ENCODE data around the gene ANKRD28. TPM values are rescaled to one million over a fixed set of nuclear protein-coding genes. Genes with fewer than 3 reads are reported as not detected.
"Not testable (repeated sequence)": the region's sequence is repeated elsewhere in the genome, so short reads cannot be mapped to it uniquely, and the experiment has no call there.

The ANKRD28 gene
- total RNA-seq, 2 donors from 2014 or later: 22.1 to 43.0 TPM

DNA sequence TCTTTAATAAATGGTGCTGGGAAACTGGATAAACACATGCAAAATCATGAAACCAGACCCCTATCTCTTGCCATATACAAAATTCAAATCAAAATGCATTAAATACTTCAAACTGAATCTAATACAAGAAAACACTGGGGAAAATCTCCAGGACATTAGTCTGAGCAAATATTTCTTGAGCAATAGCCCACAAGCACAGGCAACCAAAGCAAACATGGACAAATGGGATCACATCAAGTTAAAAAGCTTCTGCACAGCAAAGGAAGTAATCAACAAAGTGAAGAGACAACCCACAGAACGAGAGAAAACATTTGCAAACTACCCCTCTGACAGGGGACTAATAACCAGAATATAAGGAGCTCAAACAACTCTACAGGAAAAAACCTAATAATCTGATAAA is 6.3 kb downstream of the ANKRD28 start:
- Mint-ChIP-seq H3K9me3 (peaks cover 4 to 18% of the 10 kb centered on the region in 2 donors), H3K27ac (no peak overlapping the region), H3K36me3 (peaks cover 15 to 22% of the 10 kb centered on the region in 2 donors)
- DNase-seq (ENCODE audit: low spot score in 2 of 2) (no peak), ATAC-seq (no peak)

DNA sequence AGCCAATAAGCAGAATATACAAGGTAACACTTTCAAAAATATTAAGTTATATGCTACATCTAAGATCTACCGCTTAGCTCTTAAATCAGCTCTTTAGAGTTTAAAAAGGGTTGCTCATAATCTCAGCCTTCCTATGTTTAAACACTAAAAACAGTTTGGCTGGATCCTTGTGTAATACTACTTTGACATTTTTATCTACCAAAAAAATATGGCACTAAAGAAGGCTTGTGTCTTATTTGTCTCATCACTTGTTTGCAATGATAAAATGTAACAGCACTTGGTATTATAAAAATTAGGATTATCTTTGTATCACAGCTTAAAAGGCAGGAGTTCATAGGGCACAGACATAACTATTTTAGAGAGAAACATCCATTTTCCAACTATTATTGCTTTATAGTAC is 9.8 kb downstream of the ANKRD28 start:
- ATAC-seq (no peak), DNase-seq (ENCODE audit: low spot score in 2 of 2) (no peak)
- H3K36me3 Mint-ChIP-seq: peaks cover 15 to 31% of the 10 kb centered on the region in 2 donors
- no peak overlapping the region for H3K27ac Mint-ChIP-seq
- H3K9me3 Mint-ChIP-seq: peaks cover 4 to 18% of the 10 kb centered on the region in 2 donors

DNA sequence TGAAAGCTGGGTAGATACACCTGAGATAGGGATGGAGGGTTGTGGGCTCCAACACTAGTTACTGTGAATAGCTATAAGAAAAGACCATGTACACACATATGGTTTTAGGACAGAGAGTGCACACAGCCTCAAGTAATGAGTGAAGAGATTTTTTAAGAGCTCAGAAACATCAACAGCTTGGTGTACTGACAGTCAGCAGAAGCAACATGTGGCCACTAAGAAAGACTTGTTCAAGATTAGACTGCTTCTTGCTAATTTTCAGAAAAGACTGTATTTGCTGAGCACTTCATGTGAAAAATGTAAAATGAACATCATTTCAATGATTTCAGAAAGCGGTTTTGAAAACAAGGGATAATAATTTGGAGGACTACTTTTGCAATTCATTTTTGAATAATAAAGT is 10.3 kb downstream of the ANKRD28 start:
- no peak for ATAC-seq

GRCh38 chr3:15783361-15783969 is 14.3 kb downstream of the ANKRD28 start:
- DNase-seq (ENCODE audit: low spot score in 2 of 2): no peak
- Mint-ChIP-seq H3K36me3 (peaks cover 4 to 19% of the 10 kb centered on the region in 2 donors), H3K9me3 (no peaks in the 10 kb centered on the region), H3K27ac (no peak overlapping the region)
- ATAC-seq: no peak

More for the DNA sequence above, 10.3 kb downstream of the ANKRD28 start:
- Mint-ChIP-seq H3K9me3 (peaks cover 4 to 18% of the 10 kb centered on the region in 2 donors), H3K27ac (peak overlapping the region in 1 of 2 donors; percentile 37), H3K36me3 (peaks cover 19 to 35% of the 10 kb centered on the region in 2 donors)
- no peak for DNase-seq (ENCODE audit: low spot score in 2 of 2)

DNA sequence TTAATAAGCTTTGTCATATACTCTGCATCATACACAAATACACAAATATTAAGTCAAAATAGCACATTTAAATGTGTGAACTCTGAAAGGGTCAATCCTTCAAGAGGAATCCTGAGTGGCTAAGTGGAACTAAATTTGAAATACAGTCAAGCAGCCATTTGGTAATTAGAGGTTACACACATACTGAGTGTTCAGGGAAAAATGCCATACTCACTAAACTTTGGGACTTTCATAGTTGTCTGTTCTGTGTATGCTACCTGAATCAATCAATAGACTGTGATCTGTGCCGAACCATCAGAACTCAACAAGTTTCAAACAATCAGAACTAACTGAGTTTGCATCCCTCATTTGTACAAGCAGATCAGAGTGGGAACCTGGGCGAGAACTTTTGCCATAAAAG is 15.3 kb downstream of the ANKRD28 start:
- peaks cover 4 to 22% of the 10 kb centered on the region in 2 donors for H3K36me3 Mint-ChIP-seq
- ATAC-seq: no peak
- H3K9me3 Mint-ChIP-seq: no peaks in the 10 kb centered on the region
- DNase-seq (ENCODE audit: low spot score in 2 of 2): no peak
- no peak overlapping the region for H3K27ac Mint-ChIP-seq

DNA sequence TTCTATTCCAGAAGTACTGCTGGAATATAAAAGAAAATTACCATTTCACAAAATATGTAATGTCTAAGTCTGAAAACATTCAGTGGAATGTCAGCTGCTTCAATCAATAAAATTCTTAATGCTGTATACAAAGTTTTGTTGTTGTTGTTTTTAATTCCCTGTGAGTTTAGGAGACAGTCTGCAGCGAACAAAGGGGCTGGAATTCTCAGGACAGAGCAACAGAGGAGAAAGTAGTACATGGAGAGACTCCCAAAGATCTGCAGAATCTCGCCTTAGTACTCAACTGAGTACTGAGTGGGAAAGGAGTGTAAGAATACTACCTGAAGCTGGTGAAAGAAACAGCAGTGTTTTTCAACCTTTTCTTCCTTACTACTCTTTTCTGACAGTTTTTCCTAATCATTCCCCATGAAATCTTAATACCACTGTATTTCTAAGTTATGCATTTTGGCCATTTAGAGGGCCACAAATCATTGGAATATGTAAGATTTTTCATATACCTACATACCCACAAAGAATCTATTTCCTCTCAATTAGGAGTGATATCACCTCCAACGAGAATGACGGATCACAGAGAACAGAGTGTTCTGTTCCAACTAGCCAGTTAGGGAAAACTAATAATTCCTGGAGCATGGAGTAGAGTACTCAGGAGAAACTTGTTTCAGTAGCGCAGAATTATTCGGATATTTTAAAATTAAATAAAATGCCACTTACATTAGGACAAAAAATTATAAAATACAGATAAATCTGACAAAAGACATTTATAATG is 16.0 kb downstream of the ANKRD28 start:
- Mint-ChIP-seq H3K27ac (no peak overlapping the region), H3K36me3 (peaks cover 4 to 22% of the 10 kb centered on the region in 2 donors), H3K9me3 (no peaks in the 10 kb centered on the region)
- DNase-seq (ENCODE audit: low spot score in 2 of 2): no peak
- ATAC-seq: no peak

DNA sequence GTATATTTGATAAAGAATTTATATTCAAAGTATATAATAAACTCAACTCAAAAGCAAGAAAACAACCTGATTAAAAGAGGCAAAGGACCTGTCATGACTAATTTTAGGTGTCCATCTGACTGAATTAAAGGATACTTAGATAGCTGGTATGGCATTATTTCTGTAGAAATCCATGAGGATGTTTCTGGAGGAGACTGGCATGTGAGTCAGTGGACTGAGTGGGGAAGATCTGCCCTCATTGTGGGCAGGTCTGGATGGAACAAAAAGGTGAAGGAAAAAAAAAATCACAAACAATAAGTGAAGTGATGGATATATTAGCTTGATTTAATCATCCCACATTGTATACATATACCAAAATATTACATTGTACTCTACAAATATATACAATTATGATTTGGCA is 16.6 kb downstream of the ANKRD28 start:
- H3K9me3 Mint-ChIP-seq: no peaks in the 10 kb centered on the region
- H3K27ac Mint-ChIP-seq: no peak overlapping the region
- no peak for DNase-seq (ENCODE audit: low spot score in 2 of 2)
- ATAC-seq: no peak
- peaks cover 4 to 21% of the 10 kb centered on the region in 2 donors for H3K36me3 Mint-ChIP-seq

DNA sequence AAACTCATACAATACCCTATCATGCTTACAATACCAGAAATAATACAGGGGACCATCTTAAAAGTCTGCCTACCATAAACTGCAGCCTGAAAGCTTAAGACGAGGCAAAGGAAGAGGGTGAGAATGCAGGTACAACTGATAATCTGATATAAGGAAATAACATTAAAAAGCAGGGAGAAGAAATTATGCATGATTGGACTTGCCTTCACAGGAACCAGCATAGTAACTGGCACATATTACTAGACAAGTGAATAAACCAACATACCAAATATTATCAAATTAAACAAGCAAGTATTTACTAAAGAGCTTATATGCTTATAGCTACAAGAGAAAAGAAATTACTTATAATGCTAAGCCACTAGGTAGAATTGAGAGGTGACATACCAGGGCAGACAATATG is 18.7 kb downstream of the ANKRD28 start:
- no peak overlapping the region for H3K27ac Mint-ChIP-seq
- H3K36me3 Mint-ChIP-seq: peaks cover 4 to 14% of the 10 kb centered on the region in 2 donors
- ATAC-seq (no peak), DNase-seq (ENCODE audit: low spot score in 2 of 2) (no peak)
- H3K9me3 Mint-ChIP-seq: no peaks in the 10 kb centered on the region

- no peak for DNase-seq (ENCODE audit: low spot score in 2 of 2)
- no peaks in the 10 kb centered on the region for H3K9me3 Mint-ChIP-seq
- no peak for ATAC-seq
- peaks cover 4 to 14% of the 10 kb centered on the region in 2 donors for H3K36me3 Mint-ChIP-seq
- no peak overlapping the region for H3K27ac Mint-ChIP-seq
Measured at GRCh38 chr3:15778332-15778858, 19.4 kb downstream of the ANKRD28 start.

GRCh38 chr3:15774931-15775560 is 22.7 kb downstream of the ANKRD28 start:
- Mint-ChIP-seq H3K9me3 (peaks cover 0 to 16% of the 10 kb centered on the region in 2 donors), H3K36me3 (peaks cover 0 to 30% of the 10 kb centered on the region in 2 donors)
- DNase-seq (ENCODE audit: low spot score in 2 of 2); H3K27ac Mint-ChIP-seq: not testable (repeated sequence)
- ATAC-seq: peak; percentile 75 to 78

DNA sequence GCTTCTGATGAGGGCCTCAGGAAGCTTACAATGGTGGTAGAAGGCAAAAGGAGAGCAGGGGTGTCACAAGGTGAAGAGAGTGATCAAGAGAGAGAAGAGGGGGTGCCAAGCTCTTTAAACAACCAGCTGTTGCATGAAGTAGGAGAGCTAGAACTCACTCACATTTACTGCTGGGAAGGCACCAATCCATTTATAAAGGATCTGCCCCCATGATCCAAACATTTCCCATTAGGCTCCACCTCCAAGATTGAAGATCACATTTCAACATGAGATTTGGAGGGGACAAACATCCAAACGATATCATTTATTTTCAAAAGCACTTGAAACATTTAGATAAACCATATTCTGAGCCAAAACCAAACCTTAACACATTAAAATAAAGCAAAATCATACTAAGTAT is 26.3 kb downstream of the ANKRD28 start:
- H3K27ac Mint-ChIP-seq: no peak overlapping the region
- peaks cover 0 to 26% of the 10 kb centered on the region in 2 donors for H3K36me3 Mint-ChIP-seq
- ATAC-seq (no peak), DNase-seq (ENCODE audit: low spot score in 2 of 2) (no peak)
- peaks cover 0 to 16% of the 10 kb centered on the region in 2 donors for H3K9me3 Mint-ChIP-seq

- no peak for ATAC-seq
- H3K9me3 Mint-ChIP-seq: peaks cover 0 to 16% of the 10 kb centered on the region in 2 donors
Measured at GRCh38 chr3:15769256-15769915, 28.4 kb downstream of the ANKRD28 start.

DNA sequence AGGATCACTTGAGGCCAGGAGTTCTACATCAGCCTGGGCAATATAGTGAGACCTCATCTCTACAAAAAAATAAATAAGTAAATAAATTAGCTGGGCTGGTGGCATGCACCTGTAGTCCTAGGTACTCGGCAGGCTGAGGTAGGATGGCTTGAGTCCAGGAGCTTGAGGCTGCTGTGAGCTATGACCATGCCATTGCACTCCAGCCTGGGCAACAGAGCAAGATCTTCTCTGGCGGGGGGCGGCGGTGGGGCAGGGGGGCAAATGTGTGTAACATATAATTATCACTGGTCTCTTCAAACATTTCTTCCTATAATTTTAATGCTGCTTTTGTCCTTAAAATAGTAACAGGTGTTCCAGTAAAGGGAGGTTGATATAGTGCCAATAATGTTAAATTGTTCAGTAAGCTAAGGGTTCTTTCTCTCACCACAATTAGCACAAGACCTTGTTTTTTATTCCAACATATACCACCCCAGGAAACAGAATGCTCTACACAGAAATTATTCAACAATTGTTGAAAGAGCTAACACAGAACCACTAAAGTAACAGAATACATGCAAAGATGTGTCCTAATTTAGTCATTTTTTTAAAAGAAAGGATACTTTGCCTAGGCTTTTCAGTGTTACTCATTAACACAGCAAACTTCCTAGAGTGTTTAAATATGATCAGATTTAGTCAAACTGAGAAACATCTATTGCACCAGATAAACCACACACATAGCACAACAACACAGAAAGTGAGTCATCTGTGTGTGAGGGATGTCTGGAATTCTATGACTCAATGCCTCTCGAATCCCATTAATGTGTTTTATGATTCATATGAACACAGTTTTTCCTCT is 29.1 kb downstream of the ANKRD28 start:
- Mint-ChIP-seq H3K27ac (peak overlapping the region; percentile 77 to 89), H3K9me3 (peaks cover 0 to 16% of the 10 kb centered on the region in 2 donors), H3K36me3 (peaks cover 0 to 26% of the 10 kb centered on the region in 2 donors)
- no peak for DNase-seq (ENCODE audit: low spot score in 2 of 2)
- ATAC-seq: peak; percentile 98 to 99

More at GRCh38 chr3:15769256-15769915, 28.4 kb downstream of the ANKRD28 start:
- DNase-seq (ENCODE audit: low spot score in 2 of 2): no peak
- Mint-ChIP-seq H3K27ac (no peak overlapping the region), H3K36me3 (peaks cover 0 to 26% of the 10 kb centered on the region in 2 donors)

DNA sequence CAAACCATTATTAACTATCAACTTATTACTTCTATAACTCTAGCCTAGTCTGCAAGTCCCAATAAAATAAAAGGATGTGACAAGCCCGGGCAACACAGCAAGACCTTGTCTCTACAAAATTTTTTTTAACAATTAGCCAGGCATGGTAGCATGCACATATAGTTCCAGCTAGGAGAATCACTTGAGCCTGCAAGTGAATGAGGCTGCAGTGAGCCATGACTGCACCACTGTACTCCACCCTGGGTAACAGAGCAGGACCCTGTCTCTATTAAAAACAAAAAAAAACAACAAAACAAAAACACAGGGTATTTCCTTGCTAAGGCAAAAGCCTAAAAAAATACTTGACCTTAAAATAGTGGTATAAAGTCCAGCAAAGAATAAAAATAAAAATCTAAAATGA is 31.4 kb downstream of the ANKRD28 start:
- H3K9me3 Mint-ChIP-seq: peaks cover 0 to 6% of the 10 kb centered on the region in 2 donors
- H3K27ac Mint-ChIP-seq: no peak overlapping the region
- ATAC-seq: no peak
- peaks cover 0 to 15% of the 10 kb centered on the region in 2 donors for H3K36me3 Mint-ChIP-seq
- DNase-seq (ENCODE audit: low spot score in 2 of 2): no peak

DNA sequence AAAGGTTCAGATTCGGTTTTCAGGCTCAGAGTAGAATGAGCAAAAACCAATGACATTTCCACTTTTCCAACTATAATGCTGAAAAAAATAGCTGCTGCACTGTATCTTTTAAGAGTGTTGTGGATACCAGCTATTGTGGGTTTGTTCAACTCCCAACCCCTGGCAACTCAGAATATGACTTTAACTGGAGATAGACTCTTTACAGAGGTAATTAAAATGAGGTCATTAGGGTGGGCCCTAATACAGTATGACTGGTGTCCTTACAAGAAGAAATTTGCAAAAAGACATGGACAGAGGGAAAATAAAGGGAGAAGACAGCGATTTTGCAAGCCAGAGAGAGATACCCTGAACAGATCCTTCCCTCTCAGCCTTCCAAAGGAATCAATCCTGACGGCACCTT is 39.5 kb downstream of the ANKRD28 start:
- no peak for ATAC-seq
- H3K9me3 Mint-ChIP-seq: no peaks in the 10 kb centered on the region
- no peak overlapping the region for H3K27ac Mint-ChIP-seq

DNA sequence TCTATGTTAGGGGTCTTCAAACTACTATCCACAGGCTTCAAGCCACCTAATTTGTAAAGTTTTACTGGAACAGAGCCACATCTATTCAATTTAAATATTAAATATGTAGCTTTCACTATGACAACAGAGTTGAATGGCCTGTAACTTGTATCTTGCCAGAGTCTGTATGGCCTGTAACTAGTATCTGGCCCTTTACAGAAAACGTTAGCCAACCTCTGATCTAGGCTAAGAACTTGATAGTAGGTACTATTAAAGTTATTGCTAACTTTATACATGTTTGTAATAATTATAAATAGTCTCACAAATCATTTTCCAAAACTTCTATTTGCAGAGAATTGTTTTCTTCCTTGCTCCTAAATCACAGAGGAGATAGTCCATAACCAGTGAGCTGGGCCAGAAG is 40.0 kb downstream of the ANKRD28 start:
- H3K9me3 Mint-ChIP-seq: no peaks in the 10 kb centered on the region
- H3K36me3 Mint-ChIP-seq: peaks cover 0 to 14% of the 10 kb centered on the region in 2 donors
- no peak for DNase-seq (ENCODE audit: low spot score in 2 of 2)
- no peak for ATAC-seq
- H3K27ac Mint-ChIP-seq: no peak overlapping the region

More for the DNA sequence above, 39.5 kb downstream of the ANKRD28 start:
- peaks cover 0 to 9% of the 10 kb centered on the region in 2 donors for H3K36me3 Mint-ChIP-seq
- no peak for DNase-seq (ENCODE audit: low spot score in 2 of 2)

Data from activated naive CD4-positive, alpha-beta T cell treated with anti-CD3 and anti-CD28 coated beads, Interleukin-2, amount 50 U/mL, for 72 hours (primary cell).